NB4 (cell line): ENCODE data around the gene AP5B1.
A peak's percentile ranks its signal among the peaks of the same experiment; 100 is the strongest.
"Not testable (repeated sequence)": the region's sequence is repeated elsewhere in the genome, so short reads cannot be mapped to it uniquely, and the experiment has no call there.

Experiments used
- DNase-seq: peaks from one replicate; pipeline ENCODE4 v3.0.0; 2010; ENCODE audit warnings: low read depth
- H3K4me3 ChIP-seq: one replicate; pipeline ENCODE4 v1.5.1; 2011; ENCODE audit warnings: mild to moderate bottlenecking, low read depth, low read length, moderate library complexity
- CTCF ChIP-seq: IDR thresholded peaks from one replicate; pipeline ENCODE4 v1.5.1; 2012; ENCODE audit warnings: low read depth, low read length
- MAX ChIP-seq: IDR thresholded peaks from 2 replicates; pipeline ENCODE4 v1.6.1; 2011; ENCODE audit warnings: low read depth, low read length
- MYC ChIP-seq: IDR thresholded peaks from 2 replicates; pipeline ENCODE4 v1.6.1; 2011; ENCODE audit warnings: low read depth, low read length
- POLR2A ChIP-seq: IDR thresholded peaks from 2 replicates; pipeline ENCODE4 v1.6.1; 2011; ENCODE audit warnings: mild to moderate bottlenecking; ENCODE audit not compliant: insufficient read length; ENCODE audit errors: extremely low read depth

AP5B1 gene

GRCh38 chr11:65766535-65766934 is 14.2 kb downstream of the AP5B1 start:
- DNase-seq: peak; percentile 66
- H3K4me3 ChIP-seq: no peak overlapping the region
- TF ChIP-seq MYC (no peak), MAX (no peak)

- H3K4me3 ChIP-seq: no peak overlapping the region
- DNase-seq: no peak
- TF ChIP-seq CTCF: no peak
- TF ChIP-seq MAX: no peak
- TF ChIP-seq POLR2A: no peak
- TF ChIP-seq MYC: no peak
Measured at GRCh38 chr11:65764434-65764833, 16.3 kb downstream of the AP5B1 start.

GRCh38 chr11:65762816-65763215 is 18.0 kb downstream of the AP5B1 start:
- not testable (repeated sequence) for DNase-seq, H3K4me3 ChIP-seq

- H3K4me3 ChIP-seq, DNase-seq: not testable (repeated sequence)
Measured at GRCh38 chr11:65762169-65762568, 18.6 kb downstream of the AP5B1 start.

GRCh38 chr11:65745049-65745448 is 35.7 kb downstream of the AP5B1 start:
- TF ChIP-seq CTCF (no peak), MAX (no peak), MYC (no peak), POLR2A (no peak)
- H3K4me3 ChIP-seq: no peak overlapping the region
- DNase-seq: no peak

GRCh38 chr11:65744699-65745042 is 36.1 kb downstream of the AP5B1 start:
- no peak overlapping the region for H3K4me3 ChIP-seq
- TF ChIP-seq POLR2A (no peak), CTCF (no peak)
- no peak for DNase-seq

GRCh38 chr11:65744026-65744698 is 36.6 kb downstream of the AP5B1 start:
- TF ChIP-seq CTCF (peak; percentile 33), MAX (no peak), MYC (no peak)
- peak; percentile 60 for DNase-seq
- no peak overlapping the region for H3K4me3 ChIP-seq

GRCh38 chr11:65743681-65744025 is 37.1 kb downstream of the AP5B1 start:
- H3K4me3 ChIP-seq: no peak overlapping the region
- DNase-seq: no peak
- TF ChIP-seq CTCF (no peak), MAX (no peak), MYC (no peak), POLR2A (no peak)
